NCI-H345 (cell line): ENCODE data around the gene CIDEA.

Source experiments
- DNase-seq: peaks from one replicate; lab custom pipeline; 2025; lab: John Stamatoyannopoulos, UW

The CIDEA gene

DNA sequence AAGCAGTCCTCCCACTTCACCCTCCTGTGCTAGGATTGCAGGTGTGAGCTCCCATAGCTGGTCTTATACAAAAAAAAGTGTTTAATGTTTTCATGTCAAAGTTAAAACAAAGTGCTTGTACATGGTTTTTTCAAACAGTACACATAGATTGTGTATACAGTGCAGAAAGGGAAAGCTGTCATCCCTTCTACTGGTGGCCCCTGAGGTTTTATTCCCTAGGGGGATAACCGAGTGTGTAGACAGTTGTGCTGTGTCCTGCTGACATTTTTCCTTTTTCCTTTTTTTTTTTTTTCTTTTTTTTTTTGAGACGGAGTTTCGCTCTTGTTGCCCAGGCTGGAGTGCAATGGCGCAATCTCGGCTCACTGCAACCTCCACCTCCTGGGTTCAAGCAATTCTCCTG is 64.7 kb downstream of the CIDEA start:
- no peak for DNase-seq

DNA sequence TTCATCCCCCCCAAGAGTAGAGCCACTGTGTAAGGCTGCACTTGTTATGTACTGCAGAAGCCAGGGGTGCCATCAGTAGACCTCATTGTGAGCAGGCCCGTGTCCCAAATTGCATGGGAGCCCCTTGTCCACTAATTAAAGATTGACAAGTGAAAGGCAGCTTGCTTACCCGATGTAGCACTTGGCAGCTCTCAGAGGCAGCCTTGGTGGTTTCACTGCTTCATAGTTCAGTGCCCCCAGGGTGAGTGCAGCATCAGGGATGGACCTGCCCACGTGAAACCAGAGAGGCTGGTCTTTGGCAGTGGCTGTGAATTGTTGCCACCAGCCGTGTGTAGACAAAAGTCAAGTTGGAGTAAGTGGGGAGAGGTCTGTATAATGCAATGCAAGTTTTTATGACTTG is 67.2 kb downstream of the CIDEA start:
- DNase-seq = no peak

DNA sequence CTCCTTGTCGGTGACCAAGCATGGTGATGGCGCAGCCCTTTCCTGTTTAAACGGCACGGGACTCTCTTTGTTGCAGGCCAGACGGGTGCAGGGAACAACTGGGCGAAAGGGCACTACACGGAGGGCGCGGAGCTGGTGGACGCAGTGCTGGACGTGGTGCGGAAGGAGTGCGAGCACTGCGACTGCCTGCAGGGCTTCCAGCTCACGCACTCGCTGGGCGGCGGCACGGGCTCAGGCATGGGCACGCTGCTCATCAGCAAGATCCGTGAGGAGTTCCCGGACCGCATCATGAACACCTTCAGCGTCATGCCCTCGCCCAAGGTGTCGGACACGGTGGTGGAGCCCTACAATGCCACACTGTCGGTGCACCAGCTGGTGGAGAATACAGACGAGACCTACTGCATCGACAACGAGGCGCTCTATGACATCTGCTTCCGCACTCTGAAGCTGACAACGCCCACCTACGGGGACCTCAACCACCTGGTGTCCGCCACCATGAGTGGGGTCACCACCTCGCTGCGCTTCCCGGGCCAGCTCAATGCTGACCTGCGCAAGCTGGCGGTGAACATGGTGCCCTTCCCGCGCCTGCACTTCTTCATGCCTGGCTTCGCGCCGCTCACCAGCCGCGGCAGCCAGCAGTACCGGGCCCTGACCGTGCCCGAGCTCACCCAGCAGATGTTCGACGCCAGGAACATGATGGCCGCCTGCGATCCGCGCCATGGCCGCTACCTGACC is 71.0 kb downstream of the CIDEA start:
- DNase-seq = no peak

DNA sequence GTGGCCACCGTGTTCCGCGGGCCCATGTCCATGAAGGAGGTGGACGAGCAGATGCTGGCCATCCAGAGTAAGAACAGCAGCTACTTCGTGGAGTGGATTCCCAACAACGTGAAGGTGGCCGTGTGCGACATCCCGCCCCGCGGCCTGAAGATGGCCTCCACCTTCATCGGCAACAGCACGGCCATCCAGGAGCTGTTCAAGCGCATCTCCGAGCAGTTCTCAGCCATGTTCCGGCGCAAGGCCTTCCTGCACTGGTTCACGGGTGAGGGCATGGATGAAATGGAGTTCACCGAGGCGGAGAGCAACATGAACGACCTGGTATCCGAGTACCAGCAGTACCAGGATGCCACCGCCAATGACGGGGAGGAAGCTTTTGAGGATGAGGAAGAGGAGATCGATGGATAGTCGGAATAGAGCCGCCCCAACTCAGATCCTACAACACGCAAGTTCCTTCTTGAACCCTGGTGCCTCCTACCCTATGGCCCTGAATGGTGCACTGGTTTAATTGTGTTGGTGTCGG is 71.6 kb downstream of the CIDEA start:
- DNase-seq = no peak

DNA sequence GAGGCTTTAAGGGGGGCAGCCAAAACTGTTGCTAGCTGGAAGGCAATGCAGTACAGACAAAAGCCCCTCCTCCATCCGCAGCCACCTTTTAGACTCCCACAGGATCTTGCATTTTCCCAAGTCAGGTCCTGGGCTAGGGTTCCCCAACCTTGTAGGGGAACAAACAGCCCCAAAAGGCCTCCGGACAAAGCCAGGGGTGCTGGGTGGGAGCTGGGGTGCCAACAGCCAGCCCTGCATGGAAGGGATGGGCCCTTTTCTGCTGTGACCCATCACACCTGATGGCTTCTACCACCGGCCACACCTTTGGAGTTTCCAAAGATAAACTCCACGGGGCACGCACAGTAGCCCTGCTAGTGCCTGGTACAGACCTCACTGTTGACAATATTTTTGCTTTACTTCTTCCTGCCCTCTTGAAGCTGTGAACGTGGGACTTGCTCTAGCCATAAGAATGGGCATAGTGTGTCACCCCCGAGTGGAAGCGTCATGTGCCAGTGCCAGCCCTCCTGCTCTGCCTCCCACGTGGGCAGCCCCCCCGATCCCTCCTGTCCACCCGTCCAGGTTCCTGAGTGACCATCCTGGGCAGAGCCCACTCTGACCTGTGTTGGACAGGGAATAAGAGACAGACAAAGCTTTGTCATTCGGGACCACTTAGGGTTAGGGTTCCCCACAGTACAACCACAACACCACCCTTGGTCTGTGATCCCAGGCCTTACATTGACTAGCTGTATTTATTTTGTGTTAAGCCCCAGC is 72.7 kb downstream of the CIDEA start:
- no peak for DNase-seq
